Duodenal mucosa (tissue), 2 donors: ENCODE results near the gene LIPE.

ENCODE experiments used
- H3K27ac ChIP-seq: one replicate; pipeline ENCODE4 v1.7.0; 2013; ENCODE audit warnings: low read depth, low read length
- H3K27me3 ChIP-seq, 2 donors: one replicate each; pipeline ENCODE4 v1.7.0; 2013; ENCODE audit warnings: low read length in 2 of 2, control low read depth in 1 of 2; ENCODE audit not compliant: insufficient read depth in 2 of 2, control insufficient read depth in 1 of 2
- H3K36me3 ChIP-seq, 2 donors: one replicate each; pipeline ENCODE4 v1.7.0; 2013; ENCODE audit warnings: low read length in 2 of 2, control low read depth in 1 of 2; ENCODE audit not compliant: insufficient read depth in 2 of 2, control insufficient read depth in 1 of 2
- H3K4me1 ChIP-seq, 2 donors: one replicate each; pipeline ENCODE4 v1.7.0; 2013; ENCODE audit warnings: low read length in 2 of 2, control low read depth in 1 of 2; ENCODE audit not compliant: insufficient read depth in 2 of 2, control insufficient read depth in 1 of 2
- H3K4me3 ChIP-seq, 2 donors: one replicate each; pipeline ENCODE4 v1.7.0; 2013; ENCODE audit warnings: low read length in 2 of 2, low read depth in 1 of 2
- H3K9ac ChIP-seq, 2 donors: one replicate each; pipeline ENCODE4 v1.7.0; 2013; ENCODE audit warnings: low read length in 2 of 2, low read depth in 1 of 2
- H3K9me3 ChIP-seq, 2 donors: one replicate each; pipeline ENCODE4 v1.7.0; 2013; ENCODE audit warnings: low read length in 2 of 2, control low read depth in 1 of 2; ENCODE audit not compliant: control insufficient read depth in 1 of 2

LIPE gene

GRCh38 chr19:42403586-42403985 is 23.6 kb downstream of the LIPE start:
- H3K4me3 ChIP-seq: no peak overlapping the region
- no peaks in the 10 kb centered on the region for H3K27me3 ChIP-seq
- H3K4me1 ChIP-seq: peaks cover 0 to 5% of the 10 kb centered on the region in 2 donors
- no peaks in the 10 kb centered on the region for H3K9me3 ChIP-seq
- H3K36me3 ChIP-seq: peaks cover 0 to 14% of the 10 kb centered on the region in 2 donors
- H3K27ac ChIP-seq: no peak overlapping the region
- H3K9ac ChIP-seq: no peak overlapping the region

- Histone ChIP-seq H3K27me3 (no peaks in the 10 kb centered on the region), H3K4me1 (peaks cover 4 to 10% of the 10 kb centered on the region in 2 donors), H3K9me3 (no peaks in the 10 kb centered on the region), H3K36me3 (peaks cover 0 to 7% of the 10 kb centered on the region in 2 donors), H3K27ac (no peak overlapping the region), H3K4me3 (peak overlapping the region; percentile 56 to 68), H3K9ac (no peak overlapping the region)
Observed at GRCh38 chr19:42402376-42403116, 24.6 kb downstream of the LIPE start.

DNA sequence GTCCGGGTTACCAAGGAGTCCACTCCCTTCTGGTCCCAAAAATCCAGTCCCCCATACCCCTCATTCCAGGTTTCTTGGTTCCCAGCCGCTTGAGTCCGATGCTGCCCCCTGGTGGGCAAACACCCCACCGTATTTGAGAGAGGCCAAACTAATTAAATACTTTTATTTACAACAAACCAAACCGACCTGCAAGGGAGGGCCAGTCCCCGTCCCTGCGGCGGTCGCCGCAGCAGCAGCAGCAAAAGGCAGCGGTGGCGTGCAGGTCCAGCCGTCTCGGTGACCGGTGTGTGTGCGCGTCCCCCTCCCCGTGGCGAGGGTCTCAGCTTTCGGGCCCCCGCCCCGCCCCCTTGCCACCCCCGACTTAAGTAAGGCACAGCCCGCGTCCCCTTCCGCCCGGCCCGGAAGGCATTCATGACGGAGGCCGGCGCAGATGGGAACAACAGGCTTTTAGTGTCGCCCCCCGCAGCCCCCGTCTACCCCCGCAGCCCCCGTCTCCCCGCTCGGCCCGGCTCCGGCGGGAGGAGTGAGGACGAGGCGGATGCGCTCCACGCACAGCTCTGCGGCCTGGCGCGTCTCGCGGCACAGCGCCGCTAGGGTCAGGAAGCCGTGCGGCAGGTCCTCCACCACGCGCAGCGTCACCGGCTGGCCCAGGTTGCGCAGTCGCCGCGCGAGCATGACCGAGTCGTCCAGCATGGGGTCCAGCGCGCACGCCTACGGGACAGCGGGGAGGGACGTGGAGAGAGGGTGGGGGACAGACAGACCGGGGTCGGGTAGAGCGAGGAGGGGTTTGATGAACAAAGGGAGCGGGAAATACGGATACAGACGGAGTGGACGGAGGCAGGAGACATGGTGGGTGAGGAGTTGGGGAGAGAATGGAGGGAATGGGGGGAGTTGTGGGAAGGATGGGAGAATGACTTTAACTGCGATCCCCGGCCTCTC is 25.6 kb downstream of the LIPE start:
- peaks cover 0 to 1% of the 10 kb centered on the region in 2 donors for H3K36me3 ChIP-seq
- peaks cover 8 to 16% of the 10 kb centered on the region in 2 donors for H3K4me1 ChIP-seq
- H3K27ac ChIP-seq: no peak overlapping the region
- peak overlapping the region; percentile 33 to 54 for H3K9ac ChIP-seq
- no peaks in the 10 kb centered on the region for H3K9me3 ChIP-seq
- H3K4me3 ChIP-seq: peak overlapping the region; percentile 56 to 68
- no peaks in the 10 kb centered on the region for H3K27me3 ChIP-seq

DNA sequence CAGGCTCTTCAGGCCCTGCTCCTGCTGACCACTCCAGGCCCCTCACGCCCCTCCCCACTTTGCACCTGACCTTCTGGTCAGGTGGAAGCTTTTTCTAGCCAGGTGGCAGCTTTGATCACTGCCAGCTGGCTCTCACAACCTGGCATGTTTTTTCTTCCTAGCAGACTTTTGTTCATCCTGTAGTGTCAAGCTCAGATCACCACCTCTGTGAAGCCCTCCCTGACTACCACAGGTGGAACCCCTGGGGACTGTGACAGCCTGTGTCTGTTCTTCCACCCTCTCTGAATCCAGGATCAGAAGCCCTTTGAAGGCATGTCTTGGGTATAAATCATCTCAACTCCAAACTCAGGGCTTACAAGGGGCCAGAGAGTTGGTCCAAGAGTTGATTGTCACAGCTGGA is 26.8 kb downstream of the LIPE start:
- Histone ChIP-seq H3K4me1 (peaks cover 8 to 21% of the 10 kb centered on the region in 2 donors), H3K27ac (no peak overlapping the region), H3K9me3 (no peaks in the 10 kb centered on the region), H3K4me3 (no peak overlapping the region), H3K36me3 (no peaks in the 10 kb centered on the region), H3K9ac (no peak overlapping the region), H3K27me3 (no peaks in the 10 kb centered on the region)

DNA sequence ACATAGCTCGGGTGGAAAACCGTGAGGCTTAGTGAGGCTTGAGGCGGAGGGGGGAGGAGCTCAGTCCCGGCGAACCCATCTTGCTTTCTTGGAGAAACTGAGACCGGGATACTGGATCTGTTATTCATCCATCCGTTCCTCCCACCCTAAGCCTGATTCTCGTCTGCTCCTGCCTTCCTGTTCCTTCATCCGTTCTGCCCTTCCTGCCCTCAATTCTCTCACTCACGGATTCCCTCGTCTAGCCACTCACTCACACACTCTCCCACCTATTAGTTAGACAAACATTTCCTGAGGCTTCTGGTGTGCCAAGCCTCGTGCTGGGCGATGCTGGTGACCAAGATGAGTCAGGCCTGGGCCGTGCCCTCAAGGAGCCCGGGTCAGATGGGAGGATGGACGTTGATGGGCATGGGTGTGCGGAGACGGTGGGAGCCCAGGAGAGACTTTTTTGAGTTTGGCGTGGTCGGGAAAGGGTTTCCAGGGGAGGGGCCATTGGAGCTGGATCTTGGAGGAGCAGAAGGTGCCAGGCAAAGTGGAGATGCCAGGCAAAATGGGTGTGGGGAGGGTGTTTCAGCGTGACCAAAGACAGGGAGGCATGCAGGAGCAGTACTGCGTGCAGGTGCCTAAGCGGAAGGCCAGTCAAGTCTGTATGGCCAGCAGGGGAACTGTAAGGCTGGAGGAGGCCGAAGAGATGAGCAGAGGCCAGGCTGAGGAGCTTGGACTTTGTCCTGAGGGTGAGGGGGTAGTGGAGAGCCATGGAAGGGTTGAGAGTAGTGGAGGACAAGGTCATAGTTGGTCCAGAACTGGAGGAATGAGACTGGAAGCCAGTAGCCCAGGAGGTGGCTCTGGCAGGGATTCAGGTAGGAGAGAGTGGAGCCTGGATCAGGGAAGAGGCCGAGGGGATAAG is 29.7 kb downstream of the LIPE start:
- Histone ChIP-seq H3K4me3 (peak overlapping the region; percentile 79 to 92), H3K27ac (no peak overlapping the region), H3K9ac (peak overlapping the region; percentile 86 to 90)

DNA sequence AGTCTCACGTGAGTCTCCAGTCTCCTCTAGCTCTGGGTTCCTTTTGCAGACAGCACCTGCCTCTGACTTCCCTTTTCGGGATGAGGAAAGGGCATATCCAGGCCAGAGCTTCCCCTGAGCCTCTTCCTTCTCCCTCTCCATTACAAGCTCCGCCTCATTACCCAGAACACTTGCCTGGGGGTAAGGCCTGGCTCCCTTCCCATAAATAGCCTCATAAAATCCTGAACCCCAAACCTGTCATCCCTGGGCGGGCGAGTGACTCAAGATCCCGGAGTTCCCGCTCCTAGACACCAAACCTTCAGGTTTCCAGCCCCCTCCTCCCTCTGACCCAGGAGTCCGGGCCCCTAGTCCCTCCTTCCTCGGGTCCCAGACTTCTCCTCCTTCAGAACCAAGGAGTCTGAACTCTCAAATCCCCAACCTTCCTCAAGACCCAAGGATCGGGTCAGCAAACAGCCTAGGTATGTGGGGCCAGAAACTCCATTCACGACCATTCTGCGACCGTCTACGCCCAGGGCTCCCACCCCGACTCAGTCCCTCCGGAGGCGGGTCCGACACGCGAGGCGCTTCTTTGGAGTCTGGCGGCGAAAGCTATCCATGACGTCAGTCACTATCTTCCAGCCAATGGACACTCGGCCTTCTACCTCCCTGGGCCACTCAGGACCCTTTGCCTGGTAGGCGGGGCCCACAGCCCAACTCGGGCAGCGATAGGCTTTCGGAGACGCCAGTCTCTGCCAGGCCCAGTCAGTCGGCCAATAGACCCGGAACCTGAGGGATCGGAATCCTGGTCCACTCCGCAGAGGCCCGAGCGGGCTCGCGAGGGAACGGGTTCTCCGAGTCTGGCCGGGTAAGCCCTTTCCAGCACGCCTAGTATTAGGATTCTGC is 30.6 kb downstream of the LIPE start:
- Histone ChIP-seq H3K9ac (peak overlapping the region; percentile 86 to 90), H3K27ac (peak overlapping the region; percentile 82), H3K4me1 (peaks cover 8 to 21% of the 10 kb centered on the region in 2 donors), H3K4me3 (peak overlapping the region; percentile 79 to 92), H3K27me3 (no peaks in the 10 kb centered on the region), H3K36me3 (no peaks in the 10 kb centered on the region), H3K9me3 (no peaks in the 10 kb centered on the region)

More for the DNA sequence above, 29.7 kb downstream of the LIPE start:
- Histone ChIP-seq H3K9me3 (no peaks in the 10 kb centered on the region), H3K27me3 (no peaks in the 10 kb centered on the region), H3K36me3 (no peaks in the 10 kb centered on the region), H3K4me1 (peaks cover 8 to 21% of the 10 kb centered on the region in 2 donors)

GRCh38 chr19:42394751-42395150 is 32.4 kb downstream of the LIPE start:
- no peak overlapping the region for H3K4me3 ChIP-seq
- H3K27me3 ChIP-seq: peaks cover 4 to 5% of the 10 kb centered on the region in 2 donors
- peaks cover 8 to 17% of the 10 kb centered on the region in 2 donors for H3K4me1 ChIP-seq
- no peak overlapping the region for H3K27ac ChIP-seq
- H3K9ac ChIP-seq: no peak overlapping the region
- no peaks in the 10 kb centered on the region for H3K36me3 ChIP-seq
- no peaks in the 10 kb centered on the region for H3K9me3 ChIP-seq

DNA sequence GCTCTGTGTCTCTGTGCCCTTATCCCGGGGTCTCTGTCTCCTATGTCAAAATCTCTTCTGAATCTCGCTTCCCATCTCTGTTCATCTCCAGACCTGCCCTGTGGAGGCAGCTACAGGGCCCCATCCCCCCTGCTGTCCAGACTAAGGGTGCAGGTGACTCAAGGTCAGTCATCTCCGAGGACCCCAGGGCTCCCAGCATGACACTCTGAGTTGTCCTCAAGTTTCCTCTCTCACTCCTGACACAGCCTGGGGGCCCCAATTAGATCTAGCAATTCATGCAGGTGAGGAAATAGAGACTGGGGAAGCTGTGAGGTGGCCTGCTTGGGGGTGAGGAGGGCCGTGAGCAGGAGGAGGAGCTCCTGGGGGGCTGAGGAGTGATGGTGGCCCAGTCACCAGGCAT is 35.0 kb downstream of the LIPE start:
- Histone ChIP-seq H3K27ac (no peak overlapping the region), H3K9me3 (no peaks in the 10 kb centered on the region), H3K27me3 (peaks cover 9 to 11% of the 10 kb centered on the region in 2 donors), H3K36me3 (no peaks in the 10 kb centered on the region), H3K4me1 (peaks cover 0 to 9% of the 10 kb centered on the region in 2 donors), H3K4me3 (no peak overlapping the region), H3K9ac (no peak overlapping the region)

DNA sequence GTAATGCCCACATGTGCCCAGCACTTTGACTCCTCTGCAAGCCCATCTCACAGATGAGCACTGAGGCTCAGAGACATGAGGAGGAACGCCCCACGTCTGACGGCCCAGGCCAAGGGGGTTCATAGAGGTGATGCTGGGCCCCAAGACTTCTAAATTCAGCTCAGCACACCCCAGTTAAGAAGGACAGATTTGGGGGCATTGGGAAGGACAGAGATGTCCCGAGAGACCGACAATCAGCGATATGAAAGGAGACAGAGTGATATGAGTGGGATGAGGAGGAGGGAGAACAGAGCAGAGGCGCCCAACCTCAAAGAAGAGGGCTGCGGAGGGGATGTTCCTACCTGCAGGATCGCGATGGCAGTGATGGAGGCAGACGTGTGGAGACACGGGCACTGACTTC is 37.3 kb downstream of the LIPE start, which contains the start of gene CNFN:
Gene CNFN, minus strand, starts transcription at position 399 of the 400 bp plus-strand sequence. CDS start 1,260 bp downstream, outside the sequence.
- no peak within 1 kb of the TSS for H3K4me3 ChIP-seq
- H3K27ac ChIP-seq: no peak within 1 kb of the TSS
- peaks cover 9 to 11% of the 10 kb centered on the region in 2 donors for H3K27me3 ChIP-seq
- no peaks in the 10 kb centered on the region for H3K9me3 ChIP-seq
- peaks cover 5 to 7% of the 10 kb centered on the region in 2 donors for H3K4me1 ChIP-seq
- H3K9ac ChIP-seq: no peak within 1 kb of the TSS
- no peaks in the 10 kb centered on the region for H3K36me3 ChIP-seq
